WI38 (cell line): ENCODE data around the gene CNFN.

Experiments used
- H3K4me3 ChIP-seq: 2 replicates; pipeline ENCODE4 v1.5.1; 2011; ENCODE audit warnings: low read depth, mild to moderate bottlenecking, control low read depth, low read length
- TF ChIP-seq, protein P1 (sequence below): IDR thresholded peaks from 2 replicates; pipeline ENCODE4 v1.5.1; 2012; ENCODE audit warnings: low read depth, mild to moderate bottlenecking, control low read depth, low read length

Gene CNFN

GRCh38 chr19:42356686-42357085, 33.4 kb downstream of the CNFN start:
- H3K4me3 ChIP-seq = no peak overlapping the region

DNA sequence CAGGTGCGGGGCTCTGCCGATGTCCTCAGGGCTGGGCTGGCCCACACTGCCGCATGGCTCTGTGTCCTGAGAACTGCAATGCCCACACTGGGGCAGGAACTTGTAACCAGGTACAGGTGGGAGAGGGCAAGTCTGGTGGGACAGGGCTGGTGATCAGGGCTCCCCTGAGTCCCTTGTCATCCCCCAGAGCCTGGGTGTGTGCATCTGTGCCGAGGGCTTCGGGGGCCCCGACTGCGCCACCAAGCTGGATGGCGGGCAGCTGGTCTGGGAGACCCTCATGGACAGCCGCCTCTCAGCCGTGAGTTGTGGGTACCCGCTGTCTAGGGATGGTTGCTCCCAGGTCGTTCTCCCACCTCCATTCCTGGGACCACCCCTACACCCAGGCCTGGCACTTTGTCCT, 34.2 kb downstream of the CNFN start:
- H3K4me3 ChIP-seq = no peak overlapping the region
- TF ChIP-seq, protein P1, sequence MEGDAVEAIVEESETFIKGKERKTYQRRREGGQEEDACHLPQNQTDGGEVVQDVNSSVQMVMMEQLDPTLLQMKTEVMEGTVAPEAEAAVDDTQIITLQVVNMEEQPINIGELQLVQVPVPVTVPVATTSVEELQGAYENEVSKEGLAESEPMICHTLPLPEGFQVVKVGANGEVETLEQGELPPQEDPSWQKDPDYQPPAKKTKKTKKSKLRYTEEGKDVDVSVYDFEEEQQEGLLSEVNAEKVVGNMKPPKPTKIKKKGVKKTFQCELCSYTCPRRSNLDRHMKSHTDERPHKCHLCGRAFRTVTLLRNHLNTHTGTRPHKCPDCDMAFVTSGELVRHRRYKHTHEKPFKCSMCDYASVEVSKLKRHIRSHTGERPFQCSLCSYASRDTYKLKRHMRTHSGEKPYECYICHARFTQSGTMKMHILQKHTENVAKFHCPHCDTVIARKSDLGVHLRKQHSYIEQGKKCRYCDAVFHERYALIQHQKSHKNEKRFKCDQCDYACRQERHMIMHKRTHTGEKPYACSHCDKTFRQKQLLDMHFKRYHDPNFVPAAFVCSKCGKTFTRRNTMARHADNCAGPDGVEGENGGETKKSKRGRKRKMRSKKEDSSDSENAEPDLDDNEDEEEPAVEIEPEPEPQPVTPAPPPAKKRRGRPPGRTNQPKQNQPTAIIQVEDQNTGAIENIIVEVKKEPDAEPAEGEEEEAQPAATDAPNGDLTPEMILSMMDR = no peak

More at GRCh38 chr19:42356686-42357085, 33.4 kb downstream of the CNFN start:
- TF ChIP-seq, protein P1 = no peak

DNA sequence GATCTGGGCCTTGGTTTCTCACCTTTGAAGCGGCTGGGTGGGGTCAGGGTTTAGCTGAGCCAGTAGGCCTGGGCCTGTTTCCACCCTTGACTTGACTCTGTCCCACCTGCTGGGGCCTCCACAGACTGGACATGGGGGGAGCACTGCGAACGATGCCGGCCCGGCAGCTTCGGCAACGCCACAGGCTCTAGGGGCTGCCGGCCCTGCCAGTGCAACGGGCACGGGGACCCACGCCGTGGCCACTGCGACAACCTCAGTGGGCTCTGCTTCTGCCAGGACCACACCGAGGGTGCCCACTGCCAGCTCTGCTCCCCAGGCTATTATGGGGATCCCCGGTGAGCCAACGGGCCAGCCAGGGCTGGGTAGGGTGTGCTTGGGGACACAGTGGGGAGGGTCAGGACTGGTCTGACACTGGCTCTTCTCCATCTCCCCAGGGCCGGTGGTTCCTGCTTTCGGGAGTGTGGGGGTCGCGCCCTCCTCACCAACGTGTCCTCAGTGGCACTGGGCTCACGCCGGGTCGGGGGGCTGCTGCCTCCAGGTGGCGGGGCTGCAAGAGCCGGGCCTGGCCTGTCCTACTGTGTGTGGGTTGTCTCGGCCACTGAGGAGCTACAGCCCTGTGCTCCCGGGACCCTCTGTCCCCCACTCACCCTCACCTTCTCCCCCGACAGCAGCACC, 36.6 kb downstream of the CNFN start:
- H3K4me3 ChIP-seq = no peak overlapping the region
- TF ChIP-seq, protein P1 = no peak

DNA sequence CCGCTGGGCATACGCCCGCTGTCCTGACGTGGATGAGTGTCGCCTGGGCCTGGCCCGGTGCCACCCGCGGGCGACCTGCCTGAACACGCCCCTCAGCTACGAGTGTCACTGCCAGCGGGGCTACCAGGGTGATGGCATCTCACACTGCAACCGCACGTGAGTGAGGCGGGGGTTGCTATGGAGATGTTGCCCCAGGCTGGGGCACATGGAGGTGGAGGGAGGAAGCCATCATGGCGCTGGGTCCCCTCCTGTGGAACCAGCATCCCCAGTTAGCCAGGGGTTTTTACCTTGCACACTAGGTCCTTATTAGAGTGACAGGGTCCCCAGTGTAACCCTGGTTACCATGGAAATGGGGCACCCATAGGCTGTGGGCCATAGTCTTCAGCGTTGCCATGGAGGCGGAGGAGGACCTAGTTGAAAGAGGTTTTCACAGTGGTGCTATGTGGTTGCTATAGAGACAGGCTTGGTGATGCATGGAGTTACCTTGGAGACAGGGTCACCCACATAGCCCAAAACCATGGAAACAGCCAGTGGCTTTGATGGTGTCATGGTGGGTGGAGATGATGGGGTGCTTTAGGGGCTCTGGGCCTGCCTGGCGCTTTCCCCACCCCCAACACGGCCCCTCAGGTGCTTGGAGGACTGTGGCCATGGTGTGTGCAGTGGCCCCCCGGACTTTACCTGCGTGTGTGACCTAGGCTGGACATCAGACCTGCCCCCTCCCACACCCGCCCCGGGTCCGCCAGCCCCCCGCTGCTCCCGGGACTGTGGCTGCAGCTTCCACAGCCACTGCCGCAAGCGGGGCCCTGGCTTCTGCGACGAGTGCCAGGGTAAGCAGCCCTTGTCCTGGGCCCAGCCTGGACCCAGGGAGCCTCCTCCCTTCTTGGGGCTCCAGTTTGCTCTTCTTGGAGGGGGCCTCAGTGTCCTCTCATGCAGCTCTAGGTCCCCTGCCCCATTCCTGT, 37.5 kb downstream of the CNFN start:
- H3K4me3 ChIP-seq = no peak overlapping the region
- TF ChIP-seq, protein P1 = no peak

GRCh38 chr19:42351079-42351735, 38.9 kb downstream of the CNFN start:
- TF ChIP-seq, protein P1 = no peak
- no peak overlapping the region for H3K4me3 ChIP-seq

- no peak overlapping the region for H3K4me3 ChIP-seq
- TF ChIP-seq, protein P1 = no peak
These were observed 39.7 kb downstream of the CNFN start for GRCh38 chr19:42350417-42350816.
